HG03520 (cell line): ENCODE results near the gene SLC25A18.
"Not testable (repeated sequence)": the region's sequence is repeated elsewhere in the genome, so short reads cannot be mapped to it uniquely, and the experiment has no call there.

Experiments used
- ATAC-seq: cut with Tn5 transposase; IDR thresholded peaks from one replicate; pipeline ENCODE4 v1.9.1; 2021; ENCODE audit warnings: mild to moderate bottlenecking, moderate library complexity; ENCODE audit not compliant: unreplicated experiment

SLC25A18 gene, protein sequence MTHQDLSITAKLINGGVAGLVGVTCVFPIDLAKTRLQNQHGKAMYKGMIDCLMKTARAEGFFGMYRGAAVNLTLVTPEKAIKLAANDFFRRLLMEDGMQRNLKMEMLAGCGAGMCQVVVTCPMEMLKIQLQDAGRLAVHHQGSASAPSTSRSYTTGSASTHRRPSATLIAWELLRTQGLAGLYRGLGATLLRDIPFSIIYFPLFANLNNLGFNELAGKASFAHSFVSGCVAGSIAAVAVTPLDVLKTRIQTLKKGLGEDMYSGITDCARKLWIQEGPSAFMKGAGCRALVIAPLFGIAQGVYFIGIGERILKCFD

DNA sequence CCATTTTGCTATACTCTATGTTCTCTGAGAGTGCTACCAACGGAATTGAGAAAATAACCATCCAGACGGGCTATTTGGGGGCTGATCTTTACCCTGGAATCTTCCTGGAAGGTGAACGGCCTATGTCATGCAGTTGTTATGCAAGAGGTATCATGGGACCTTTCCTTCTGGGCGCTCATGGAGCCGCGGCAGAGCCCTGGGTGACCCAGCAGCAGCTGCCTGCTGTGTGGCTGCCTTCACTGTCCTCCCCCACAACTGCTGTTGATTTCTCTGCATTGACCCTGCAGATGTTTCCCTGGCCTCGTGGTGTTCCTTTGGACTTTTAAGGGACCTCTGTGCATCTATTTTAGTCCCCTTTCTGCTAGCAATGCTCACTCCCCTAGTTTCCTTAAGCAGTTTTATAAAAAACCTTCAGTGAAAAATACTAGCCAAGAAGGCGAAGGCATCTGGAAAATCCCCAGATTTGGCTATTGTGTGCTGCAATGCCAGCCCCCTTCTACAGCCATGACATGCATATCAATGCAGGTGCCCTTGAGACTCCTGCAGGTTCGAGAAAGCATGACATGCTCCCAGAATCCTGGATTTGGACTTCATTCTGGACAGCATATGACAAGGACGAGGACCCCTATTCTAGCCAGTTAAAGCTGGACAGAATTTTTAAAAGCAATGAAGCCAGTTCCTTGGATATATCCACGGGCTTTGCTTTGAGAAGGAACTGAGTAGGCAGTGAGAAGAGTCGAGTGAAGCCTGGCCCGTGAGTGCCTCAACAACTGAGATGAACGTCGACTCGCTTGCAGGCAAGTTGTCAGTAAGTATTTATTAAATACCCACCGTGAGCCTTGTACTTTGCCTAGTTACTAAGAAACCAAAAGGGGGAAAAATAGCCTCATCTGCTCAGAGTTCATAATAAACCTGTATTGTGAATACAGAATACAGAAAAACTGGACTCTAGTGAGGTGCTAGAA, at the start of gene SLC25A18:
Gene SLC25A18, plus strand, starts transcription at position 593 of the 965 bp plus-strand sequence. CDS start 16,447 bp downstream, outside the sequence.
- no peak for ATAC-seq

DNA sequence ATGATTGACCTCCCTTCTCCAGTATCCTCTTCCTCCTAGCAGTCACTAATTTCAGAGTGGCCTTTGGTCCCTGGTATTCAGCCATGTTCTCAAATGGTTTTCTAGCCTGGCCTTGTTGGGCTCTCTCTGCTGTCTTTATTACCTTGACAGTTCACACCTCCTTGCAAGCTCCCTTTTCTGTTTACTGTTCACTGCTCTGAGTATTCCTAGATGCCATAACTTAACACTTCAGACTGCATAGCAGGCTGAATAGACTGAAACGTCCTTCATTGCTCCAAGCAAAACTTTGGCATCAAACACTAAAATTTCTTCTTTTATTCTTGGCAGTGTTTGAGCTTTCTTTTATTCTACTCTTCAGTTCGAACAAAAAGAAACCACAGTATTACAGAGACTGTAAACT, 49.7 kb upstream of the SLC25A18 start:
- no peak for ATAC-seq

DNA sequence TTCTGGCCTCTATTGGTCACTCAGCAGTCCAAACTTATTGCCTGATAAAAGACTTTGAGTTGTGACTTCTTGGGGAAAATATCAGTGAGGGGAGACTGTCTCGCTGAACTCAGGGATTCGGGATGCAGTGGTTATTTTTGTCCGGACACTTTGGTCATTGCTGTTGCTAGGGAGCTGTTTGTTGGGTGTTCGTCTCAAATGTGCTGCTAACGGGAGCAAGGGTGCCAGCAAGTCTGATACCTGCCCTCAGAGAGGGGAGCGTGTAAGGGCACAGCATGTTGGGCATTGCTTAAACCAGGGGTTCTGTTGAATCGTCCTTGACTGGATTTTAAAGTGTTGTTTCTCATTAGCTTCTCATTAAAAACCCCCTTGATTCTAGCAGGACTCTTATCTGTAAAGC, 49.2 kb upstream of the SLC25A18 start:
- ATAC-seq, result no peak

DNA sequence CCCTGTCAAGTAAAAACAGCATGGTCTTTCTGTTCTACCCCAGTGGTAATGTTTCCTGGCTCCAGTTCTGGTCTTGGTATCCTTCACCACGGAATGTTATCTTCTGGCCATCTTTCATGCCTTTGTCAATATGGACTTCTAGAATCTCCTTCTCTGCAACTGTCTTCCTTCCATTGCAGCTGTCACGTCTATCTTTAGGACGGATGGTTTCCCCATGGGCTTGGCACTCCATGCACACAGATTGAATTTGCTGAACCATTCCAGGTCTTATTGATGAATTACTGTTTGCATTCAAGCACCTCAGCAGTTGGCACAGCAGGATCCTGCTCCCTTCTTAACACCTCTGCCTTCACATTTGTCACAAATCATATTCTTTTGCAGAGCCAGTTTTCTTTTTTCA, 44.9 kb upstream of the SLC25A18 start:
- ATAC-seq, result no peak

DNA sequence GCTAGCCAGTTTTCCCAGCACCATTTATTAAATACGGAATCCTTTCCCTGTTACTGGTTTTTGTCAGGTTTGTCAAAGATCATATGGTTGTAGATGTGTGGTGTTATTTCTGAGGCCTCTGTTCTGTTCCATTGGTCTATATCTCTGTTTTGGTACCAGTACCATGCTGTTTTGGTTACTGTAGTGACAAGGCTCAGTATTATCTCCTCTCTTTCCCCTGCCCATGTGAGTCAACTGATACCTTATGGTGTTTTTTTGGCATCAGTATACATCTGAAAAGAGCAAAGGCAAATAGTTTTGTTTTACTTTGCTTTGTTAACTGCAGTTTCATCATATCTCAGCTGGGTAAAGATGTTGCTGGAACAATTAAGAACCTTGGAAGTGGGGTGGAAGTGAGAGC, 41.3 kb upstream of the SLC25A18 start:
- ATAC-seq, result not testable (repeated sequence)

DNA sequence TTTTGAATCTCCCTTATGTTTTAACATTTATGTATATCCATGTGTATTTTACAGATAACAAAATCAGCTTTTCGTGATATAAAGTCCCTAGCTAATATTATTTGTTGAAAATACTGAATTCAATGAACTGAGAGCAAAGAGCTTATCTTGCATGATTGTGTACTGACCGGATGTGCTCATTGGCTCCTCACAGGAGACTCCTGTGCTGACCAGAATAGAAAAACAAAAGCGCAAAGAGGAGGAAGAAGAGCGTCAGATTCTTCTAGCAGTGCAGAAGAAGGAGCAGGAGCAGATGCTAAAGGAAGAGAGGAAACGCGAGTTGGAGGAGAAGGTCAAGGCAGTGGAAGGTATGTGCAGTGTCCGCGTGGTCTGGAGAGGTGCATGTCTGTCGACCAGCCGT, 39.4 kb upstream of the SLC25A18 start:
- ATAC-seq, result no peak

DNA sequence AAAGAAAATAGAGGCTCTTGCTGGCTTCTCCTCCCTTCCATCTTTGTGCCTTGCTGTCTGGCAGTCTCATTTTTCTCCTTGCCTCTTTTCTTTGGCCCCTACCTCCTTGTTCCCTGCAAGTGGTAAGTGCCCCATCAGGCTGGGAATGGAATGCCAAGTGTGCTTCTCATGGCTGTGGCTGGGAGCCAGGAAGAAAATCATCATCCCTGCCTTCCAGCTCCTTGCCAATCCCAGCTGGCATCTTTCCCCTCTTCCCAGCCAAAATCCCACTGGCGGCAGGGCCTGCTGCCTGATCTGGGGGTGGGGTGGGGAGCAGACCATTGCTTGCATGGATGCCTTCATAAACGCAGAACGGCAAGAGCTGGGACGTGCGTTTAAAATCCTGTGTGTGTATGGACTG, 27.0 kb upstream of the SLC25A18 start:
- ATAC-seq, result no peak

DNA sequence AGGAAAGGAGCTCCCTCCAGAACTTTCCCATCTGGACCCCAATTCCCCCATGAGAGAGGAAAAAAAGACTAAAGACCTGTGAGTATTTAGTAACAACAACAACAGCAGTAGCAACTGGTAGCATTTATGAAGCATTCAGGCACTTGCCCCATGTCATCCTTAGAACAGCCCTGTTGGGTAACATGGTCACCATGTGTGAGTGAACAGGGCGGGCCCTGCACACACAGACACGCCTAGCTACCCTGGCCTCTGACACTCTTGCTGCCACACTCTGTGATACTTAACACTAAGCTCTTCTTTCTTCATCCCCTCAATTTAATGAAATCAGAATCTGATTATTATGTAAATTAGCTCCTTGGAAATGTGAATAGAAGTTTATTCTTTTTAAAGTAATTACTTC, 26.1 kb upstream of the SLC25A18 start:
- ATAC-seq, result no peak

DNA sequence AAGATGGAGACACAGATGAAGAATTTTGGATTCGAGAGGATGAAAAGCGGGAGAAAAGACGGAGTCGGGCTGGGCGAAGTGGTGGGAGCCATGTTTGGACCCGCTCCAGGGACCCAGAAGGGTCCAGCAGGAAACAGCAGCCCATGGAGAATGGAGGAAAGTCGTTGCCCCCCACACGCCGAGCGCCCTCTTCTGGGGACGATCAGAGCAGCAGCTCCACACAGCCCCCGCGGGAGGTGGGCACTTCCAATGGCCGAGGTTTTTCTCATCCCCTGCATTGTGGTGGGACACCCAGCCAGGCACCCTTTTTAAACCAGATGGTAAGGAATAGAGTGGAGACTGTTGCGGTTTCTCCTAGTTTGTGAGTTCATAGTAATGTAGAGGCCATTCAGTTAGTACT, 22.8 kb upstream of the SLC25A18 start:
- no peak for ATAC-seq

DNA sequence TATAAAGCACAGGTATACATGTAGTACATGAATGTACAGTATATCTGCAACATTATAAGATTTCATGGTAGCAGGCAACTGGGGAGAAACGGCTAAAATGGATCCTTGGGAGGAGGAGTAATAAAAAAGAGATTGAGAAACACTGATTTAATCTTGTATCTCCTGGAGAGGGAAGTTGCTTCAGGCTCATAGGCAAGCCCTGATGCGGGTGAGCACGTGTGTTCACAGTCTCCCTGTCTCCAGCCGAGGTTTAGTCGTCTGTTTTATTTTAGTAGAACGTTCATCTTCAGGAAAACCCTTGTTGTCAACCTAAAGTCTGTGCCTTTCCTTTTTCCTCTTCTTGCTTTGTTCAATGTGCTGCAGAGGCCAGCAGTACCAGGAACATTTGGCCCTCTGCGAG, 21.8 kb upstream of the SLC25A18 start:
- ATAC-seq, result no peak

DNA sequence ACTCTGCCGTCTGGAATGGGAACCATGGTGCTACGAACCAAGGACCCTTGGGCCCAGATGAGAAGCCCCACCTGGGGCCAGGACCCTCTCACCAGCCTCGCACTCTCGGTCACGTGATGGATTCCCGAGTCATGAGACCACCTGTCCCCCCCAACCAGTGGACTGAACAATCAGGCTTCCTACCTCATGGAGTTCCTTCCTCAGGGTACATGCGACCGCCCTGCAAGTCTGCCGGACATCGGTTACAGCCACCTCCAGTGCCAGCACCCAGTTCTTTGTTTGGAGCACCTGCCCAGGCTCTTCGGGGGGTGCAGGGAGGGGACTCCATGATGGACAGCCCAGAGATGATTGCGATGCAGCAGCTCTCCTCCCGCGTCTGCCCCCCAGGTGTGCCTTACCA, 20.8 kb upstream of the SLC25A18 start:
- no peak for ATAC-seq

DNA sequence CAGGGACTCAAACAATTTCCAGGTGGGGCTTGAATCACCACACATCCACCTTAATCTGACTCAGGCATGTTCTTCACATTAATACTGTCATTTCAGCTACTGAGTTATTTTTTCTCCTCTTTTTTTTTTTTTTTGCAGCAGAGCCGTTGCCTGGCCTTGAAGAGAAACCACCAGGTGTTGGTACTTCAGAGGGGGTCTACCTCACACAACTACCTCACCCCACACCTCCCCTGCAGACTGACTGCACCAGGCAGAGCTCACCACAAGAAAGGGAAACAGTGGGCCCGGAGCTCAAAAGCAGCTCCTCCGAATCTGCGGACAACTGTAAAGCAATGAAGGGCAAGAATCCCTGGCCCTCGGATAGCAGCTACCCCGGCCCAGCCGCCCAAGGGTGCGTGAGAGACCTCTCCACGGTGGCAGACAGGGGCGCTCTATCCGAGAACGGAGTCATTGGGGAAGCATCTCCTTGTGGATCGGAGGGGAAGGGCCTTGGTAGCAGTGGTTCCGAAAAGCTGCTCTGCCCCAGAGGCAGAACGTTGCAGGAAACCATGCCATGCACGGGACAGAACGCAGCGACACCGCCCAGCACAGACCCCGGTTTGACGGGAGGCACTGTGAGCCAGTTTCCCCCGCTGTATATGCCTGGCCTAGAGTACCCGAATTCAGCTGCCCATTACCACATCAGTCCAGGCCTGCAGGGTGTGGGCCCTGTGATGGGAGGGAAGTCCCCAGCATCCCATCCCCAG, 15.1 kb upstream of the SLC25A18 start:
- no peak for ATAC-seq

DNA sequence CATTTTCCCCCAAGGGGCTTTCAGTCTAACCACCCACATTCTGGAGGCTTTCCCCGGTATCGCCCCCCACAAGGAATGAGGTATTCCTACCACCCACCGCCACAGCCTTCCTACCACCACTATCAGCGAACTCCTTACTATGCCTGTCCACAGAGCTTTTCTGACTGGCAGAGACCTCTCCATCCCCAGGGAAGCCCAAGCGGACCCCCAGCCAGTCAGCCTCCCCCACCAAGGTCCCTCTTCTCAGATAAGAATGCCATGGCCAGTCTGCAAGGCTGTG, 14.6 kb upstream of the SLC25A18 start:
- ATAC-seq, result no peak

DNA sequence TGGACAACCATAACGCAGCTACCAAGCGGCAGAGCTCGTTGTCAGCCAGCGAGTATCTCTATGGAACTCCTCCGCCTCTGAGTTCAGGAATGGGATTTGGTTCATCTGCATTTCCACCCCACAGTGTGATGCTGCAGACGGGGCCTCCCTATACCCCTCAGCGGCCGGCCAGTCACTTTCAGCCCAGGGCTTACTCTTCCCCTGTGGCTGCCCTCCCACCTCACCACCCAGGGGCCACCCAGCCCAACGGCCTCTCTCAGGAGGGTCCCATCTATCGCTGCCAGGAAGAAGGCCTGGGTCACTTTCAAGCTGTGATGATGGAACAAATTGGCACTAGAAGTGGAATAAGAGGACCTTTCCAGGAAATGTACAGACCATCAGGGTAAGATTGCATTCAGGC, 14.1 kb upstream of the SLC25A18 start:
- no peak for ATAC-seq

DNA sequence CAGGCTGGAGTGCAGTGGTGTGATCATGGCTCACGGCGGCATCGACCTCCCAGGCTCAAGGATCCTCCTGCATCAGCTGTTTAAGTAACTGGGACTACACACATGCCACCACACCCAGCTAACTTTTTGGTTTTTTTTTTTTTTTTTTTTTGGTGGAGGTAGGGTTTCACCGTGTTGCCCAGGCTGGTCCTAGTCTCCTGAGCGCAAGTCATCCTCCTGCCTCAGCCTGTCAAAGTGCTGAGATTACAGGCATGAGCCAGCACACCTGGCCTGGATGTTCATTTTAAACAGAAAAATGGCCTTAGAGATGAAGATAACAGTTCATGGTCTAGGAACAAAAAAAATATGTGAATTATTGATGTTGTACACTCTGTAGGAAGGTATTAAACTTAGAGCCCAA, 13.6 kb upstream of the SLC25A18 start:
- no peak for ATAC-seq

DNA sequence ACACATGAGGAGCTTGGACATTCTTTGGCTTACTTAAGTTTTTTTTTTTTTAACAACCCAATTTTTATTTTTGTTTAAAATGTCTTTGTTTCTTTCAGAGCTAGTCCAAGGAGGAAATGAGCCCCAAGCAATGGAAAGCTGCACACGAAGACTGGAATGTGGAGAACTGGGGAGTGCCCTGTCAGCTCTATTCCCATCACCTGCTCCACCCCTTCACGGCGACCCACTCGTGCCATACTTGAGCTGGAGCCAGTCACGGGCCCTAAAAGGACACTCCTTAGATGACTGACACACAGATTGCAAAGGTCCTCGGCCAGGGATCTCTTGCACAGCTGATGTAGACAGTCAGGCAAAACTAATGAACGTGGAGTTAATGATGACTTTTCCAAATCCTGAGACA, 10.6 kb upstream of the SLC25A18 start:
- no peak for ATAC-seq

DNA sequence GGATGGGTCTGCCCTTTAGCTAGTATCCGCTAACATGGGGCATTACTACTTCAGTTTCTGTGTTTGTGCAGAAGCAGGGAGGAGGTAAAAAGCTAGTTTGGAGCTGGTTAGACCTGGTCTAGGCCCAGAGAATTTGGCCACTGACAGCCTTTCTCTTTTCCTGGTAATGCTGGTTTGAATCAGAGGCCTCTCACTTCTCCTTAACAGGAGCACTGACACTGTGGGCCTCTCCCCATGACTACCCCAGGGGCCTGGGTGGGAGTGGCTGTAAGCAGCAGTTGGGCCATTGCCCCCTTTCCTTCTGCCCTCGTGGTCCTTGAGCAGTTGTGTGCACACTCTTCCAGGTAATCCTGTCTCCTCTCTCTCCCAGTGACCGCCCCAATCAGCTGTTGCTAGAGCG, 8.5 kb upstream of the SLC25A18 start:
- ATAC-seq, result no peak

DNA sequence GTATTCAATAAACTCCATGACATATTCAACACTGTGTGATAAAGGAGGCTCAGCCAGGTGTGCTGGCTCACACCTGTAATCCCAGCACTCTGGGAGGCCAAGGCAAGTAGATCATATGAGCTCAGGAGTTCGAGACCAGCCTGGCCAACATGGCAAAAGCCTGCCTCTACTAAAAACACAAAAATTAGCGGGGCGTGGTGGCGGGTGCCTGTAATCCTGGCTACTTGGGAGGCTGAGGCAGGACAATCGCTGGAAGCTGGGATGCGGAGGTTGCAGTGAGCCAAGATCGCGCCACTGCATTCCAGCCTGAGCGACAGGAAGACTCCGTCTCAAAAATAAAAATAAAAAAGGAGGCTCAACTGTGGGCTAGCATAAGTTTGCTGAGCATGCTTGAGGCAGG, 4.1 kb upstream of the SLC25A18 start:
- ATAC-seq, result no peak

DNA sequence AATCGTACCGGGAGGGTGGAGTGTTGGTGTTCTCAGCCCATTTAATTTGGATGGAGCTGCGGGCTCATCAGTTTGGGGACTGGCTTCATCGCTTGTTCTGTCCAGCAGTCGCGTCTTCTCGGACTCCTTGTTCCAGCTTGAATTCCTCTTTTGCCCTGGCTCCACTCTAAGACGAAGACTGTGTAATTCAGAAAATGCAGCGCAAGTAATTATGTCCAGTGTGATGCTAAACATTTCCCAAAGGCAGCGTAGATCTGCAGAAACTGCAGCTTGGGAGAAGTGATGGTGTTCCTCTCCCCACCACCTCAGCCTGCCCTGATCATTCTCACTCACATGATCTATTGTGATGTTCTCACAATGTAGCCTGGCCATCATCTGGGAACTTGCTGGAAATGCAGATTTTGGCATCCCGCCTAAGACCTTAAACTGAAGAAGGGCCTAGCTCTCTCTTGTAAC, 666 bp downstream of the SLC25A18 start:
- no peak for ATAC-seq

DNA sequence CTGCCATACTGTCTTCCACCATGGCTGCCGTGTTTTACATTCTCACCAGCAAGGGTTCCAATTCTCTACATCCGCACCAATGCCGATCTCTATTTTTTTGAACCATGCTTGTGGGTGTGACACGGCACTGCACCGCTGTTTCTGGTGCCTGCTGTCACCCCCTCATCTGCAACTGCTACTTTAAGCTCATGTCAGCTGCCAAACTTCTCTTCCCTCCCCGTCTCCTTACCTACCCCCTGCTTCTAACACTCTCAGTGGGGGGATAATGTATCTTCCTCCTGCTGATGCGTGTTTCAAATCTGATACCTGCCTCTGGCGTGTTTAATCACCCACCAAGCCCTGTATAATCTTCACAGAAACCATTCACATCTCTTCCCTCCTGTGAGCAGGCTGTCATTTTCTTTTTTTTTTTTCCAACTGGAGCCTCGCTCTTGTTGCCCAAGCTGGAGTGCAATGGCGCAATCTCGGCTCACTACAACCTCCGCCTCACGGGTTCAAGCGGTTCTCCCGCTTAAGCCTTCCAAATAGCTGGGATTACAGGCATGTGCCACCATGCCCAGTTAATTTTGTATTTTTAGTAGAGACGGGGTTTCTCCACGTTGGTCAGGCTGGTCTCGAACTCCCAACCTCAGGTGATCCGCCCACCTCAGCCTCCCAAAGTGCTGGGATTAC, 2.9 kb downstream of the SLC25A18 start:
- not testable (repeated sequence) for ATAC-seq

DNA sequence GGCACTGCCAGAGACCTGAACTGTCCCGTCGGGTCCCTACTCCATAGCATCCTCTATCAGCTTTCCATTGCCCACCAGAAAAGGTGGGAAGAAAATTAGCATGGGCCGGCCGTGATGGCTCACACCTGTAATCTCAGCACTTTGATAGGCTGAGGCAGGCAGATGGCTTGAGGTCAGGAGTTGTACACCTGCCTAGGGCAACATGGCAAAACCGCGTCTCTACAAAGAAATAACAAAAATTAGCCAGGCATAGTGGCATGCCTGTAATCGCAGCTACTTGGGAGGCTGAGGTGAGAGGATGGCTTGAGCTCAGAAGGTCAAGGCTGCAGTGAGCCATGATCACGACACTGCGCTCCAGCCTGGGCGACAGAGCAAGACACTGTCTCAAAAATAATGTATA, 3.5 kb downstream of the SLC25A18 start:
- no peak for ATAC-seq
